H1 (cell line): ENCODE measurements around the gene ROBO4. TPM values are rescaled to one million over a fixed set of nuclear protein-coding genes. Genes with fewer than 3 reads are reported as not detected.

Experiments
- CBX8 ChIP-seq: fragments of 300-800, 300-1000 bp; sonication (generic); IDR thresholded peaks from 2 replicates; pipeline ENCODE4 v1.7.1; 2016; ENCODE audit warnings: low read depth, low read length, borderline replicate concordance
- JUND ChIP-seq: IDR thresholded peaks from 2 replicates; pipeline ENCODE4 v1.6.1; 2011; ENCODE audit warnings: mild to moderate bottlenecking, improper control_type of control experiment, low read length
- polyA plus RNA-seq, 7 experiments: library from polyadenylated mRNA; depleted of rRNA in 3 of 7; stranded (reverse) in 5 of 7; unstranded in 2 of 7; fragments of >200 nt in 5 of 7; fragments of 200-250 nt in 2 of 7; gene quantifications; 1 replicate in 5 of 7; 2 replicates in 1 of 7; 4 replicates in 1 of 7; pipeline versions ENCODE4 v1.2.1 to v1.2.3, GENCODE V29; 2011 to 2013; ENCODE audit warnings: missing spikeins in 2 of 7, mixed read lengths in 2 of 7
- total RNA-seq: library from RNA; stranded (reverse); fragmentation: NEBNext Ultra II Directional; extraction: Animal tissue kit (Norgen Biotek cat#: 25700); gene quantifications from 2 replicates; pipeline ENCODE4 v1.2.1, GENCODE V29; 2021
- TF ChIP-seq, protein P1 (sequence below): fragments of 300-600 bp; sonication (generic); IDR thresholded peaks from 2 replicates; pipeline ENCODE4 v1.7.1; 2012; ENCODE audit warnings: low read length, moderate library complexity, mild to moderate bottlenecking, inconsistent platforms; ENCODE audit not compliant: insufficient replicate concordance

The ROBO4 gene
- total and polyA plus RNA-seq, 2 of the 8 experiments (the other 6 are each of a cell fraction or from before 2014, with no cell fraction given) = 0.03 TPM; not detected in 1

- TF ChIP-seq, protein P1, sequence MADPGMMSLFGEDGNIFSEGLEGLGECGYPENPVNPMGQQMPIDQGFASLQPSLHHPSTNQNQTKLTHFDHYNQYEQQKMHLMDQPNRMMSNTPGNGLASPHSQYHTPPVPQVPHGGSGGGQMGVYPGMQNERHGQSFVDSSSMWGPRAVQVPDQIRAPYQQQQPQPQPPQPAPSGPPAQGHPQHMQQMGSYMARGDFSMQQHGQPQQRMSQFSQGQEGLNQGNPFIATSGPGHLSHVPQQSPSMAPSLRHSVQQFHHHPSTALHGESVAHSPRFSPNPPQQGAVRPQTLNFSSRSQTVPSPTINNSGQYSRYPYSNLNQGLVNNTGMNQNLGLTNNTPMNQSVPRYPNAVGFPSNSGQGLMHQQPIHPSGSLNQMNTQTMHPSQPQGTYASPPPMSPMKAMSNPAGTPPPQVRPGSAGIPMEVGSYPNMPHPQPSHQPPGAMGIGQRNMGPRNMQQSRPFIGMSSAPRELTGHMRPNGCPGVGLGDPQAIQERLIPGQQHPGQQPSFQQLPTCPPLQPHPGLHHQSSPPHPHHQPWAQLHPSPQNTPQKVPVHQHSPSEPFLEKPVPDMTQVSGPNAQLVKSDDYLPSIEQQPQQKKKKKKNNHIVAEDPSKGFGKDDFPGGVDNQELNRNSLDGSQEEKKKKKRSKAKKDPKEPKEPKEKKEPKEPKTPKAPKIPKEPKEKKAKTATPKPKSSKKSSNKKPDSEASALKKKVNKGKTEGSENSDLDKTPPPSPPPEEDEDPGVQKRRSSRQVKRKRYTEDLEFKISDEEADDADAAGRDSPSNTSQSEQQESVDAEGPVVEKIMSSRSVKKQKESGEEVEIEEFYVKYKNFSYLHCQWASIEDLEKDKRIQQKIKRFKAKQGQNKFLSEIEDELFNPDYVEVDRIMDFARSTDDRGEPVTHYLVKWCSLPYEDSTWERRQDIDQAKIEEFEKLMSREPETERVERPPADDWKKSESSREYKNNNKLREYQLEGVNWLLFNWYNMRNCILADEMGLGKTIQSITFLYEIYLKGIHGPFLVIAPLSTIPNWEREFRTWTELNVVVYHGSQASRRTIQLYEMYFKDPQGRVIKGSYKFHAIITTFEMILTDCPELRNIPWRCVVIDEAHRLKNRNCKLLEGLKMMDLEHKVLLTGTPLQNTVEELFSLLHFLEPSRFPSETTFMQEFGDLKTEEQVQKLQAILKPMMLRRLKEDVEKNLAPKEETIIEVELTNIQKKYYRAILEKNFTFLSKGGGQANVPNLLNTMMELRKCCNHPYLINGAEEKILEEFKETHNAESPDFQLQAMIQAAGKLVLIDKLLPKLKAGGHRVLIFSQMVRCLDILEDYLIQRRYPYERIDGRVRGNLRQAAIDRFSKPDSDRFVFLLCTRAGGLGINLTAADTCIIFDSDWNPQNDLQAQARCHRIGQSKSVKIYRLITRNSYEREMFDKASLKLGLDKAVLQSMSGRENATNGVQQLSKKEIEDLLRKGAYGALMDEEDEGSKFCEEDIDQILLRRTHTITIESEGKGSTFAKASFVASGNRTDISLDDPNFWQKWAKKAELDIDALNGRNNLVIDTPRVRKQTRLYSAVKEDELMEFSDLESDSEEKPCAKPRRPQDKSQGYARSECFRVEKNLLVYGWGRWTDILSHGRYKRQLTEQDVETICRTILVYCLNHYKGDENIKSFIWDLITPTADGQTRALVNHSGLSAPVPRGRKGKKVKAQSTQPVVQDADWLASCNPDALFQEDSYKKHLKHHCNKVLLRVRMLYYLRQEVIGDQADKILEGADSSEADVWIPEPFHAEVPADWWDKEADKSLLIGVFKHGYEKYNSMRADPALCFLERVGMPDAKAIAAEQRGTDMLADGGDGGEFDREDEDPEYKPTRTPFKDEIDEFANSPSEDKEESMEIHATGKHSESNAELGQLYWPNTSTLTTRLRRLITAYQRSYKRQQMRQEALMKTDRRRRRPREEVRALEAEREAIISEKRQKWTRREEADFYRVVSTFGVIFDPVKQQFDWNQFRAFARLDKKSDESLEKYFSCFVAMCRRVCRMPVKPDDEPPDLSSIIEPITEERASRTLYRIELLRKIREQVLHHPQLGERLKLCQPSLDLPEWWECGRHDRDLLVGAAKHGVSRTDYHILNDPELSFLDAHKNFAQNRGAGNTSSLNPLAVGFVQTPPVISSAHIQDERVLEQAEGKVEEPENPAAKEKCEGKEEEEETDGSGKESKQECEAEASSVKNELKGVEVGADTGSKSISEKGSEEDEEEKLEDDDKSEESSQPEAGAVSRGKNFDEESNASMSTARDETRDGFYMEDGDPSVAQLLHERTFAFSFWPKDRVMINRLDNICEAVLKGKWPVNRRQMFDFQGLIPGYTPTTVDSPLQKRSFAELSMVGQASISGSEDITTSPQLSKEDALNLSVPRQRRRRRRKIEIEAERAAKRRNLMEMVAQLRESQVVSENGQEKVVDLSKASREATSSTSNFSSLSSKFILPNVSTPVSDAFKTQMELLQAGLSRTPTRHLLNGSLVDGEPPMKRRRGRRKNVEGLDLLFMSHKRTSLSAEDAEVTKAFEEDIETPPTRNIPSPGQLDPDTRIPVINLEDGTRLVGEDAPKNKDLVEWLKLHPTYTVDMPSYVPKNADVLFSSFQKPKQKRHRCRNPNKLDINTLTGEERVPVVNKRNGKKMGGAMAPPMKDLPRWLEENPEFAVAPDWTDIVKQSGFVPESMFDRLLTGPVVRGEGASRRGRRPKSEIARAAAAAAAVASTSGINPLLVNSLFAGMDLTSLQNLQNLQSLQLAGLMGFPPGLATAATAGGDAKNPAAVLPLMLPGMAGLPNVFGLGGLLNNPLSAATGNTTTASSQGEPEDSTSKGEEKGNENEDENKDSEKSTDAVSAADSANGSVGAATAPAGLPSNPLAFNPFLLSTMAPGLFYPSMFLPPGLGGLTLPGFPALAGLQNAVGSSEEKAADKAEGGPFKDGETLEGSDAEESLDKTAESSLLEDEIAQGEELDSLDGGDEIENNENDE = no peak
- TF ChIP-seq CBX8 = no peak
- TF ChIP-seq JUND = no peak
- TF ChIP-seq, all 59 proteins: peak for 0
Observed at GRCh38 chr11:124930799-124931198, 33.1 kb upstream of the ROBO4 start (continued).
